ENCODE measurements around the gene PARD3B. TPM values are rescaled to one million over a fixed set of nuclear protein-coding genes. Genes with fewer than 3 reads are reported as not detected.

Gene PARD3B
- total RNA-seq, 1 donor from 2014 or later: 12.3 TPM

DNA sequence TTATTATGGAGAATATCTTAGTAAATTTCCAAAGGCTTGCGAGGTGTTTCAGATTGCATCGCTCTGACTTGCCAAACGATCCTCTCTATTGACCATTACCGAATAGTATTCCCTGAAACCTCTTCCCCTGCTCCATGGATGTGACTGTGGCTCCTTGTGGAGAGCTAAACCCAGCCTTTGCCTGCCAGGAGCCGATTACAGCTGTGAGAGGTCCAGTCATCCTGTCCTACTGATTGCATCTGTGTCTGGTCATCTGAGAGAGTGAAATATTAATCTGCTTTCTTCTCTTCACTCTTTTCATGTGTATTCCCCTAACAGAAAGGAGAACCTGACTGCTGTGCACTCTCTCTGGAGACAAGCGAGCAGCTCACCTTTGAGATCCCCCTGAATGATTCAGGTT is 613.1 kb downstream of the PARD3B start:
- DNase-seq (ENCODE audit: extremely low spot score in 2 of 2): no peak
- no peak for TF ChIP-seq POLR2AphosphoS5 (IDR thresholded peaks at IDR 0.05; ENCODE audit: insufficient read depth in 1 of 2, low read depth in 1 of 2)
- Histone ChIP-seq H3K27me3 (no peaks in the 10 kb centered on the region), H3K36me3 (no peaks in the 10 kb centered on the region), H3K4me3 (no peak overlapping the region), H3K27ac (no peak overlapping the region), H3K4me1 (no peaks in the 10 kb centered on the region), H3K9me3 (no peaks in the 10 kb centered on the region)
- intact Hi-C loops (cut with DNase I): no loop called here

DNA sequence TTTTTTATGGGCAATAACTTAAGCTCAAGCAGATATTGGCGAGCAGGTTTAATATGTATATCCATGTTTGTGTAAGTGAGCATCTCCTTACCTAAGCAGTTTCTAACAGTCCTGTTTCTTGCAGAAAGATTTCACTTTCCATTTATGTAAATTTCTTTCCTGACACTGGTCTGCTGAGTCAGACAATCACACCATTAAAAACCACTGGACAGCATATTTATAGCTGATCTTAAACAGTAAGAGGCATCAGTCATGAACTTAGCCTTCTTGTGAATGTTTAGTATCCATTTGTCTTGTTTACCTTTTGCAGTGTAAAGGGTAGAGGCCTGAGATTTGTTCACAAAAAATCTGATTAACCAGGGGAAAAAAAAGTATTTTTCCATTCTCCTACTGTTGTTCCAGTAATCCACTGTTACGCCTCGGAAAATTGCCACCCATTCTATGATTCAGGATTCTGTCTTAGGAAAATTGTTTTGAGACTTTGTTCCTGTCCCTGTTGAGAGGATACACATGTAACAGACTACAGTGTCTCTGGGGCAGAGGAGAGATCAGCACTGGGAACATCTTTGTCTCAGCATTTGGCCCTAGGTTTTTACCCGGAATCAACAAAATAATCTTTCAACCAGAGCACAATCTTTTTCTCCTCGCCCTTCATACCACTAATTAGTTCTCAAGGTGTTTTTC is 616.0 kb downstream of the PARD3B start:
- Histone ChIP-seq H3K36me3 (no peaks in the 10 kb centered on the region), H3K27ac (no peak overlapping the region), H3K4me1 (no peaks in the 10 kb centered on the region), H3K27me3 (no peaks in the 10 kb centered on the region), H3K9me3 (no peaks in the 10 kb centered on the region), H3K4me3 (no peak overlapping the region)
- no peak for DNase-seq (ENCODE audit: extremely low spot score in 2 of 2)
- intact Hi-C loops (cut with DNase I): no loop called here
- TF ChIP-seq POLR2AphosphoS5 (IDR thresholded peaks at IDR 0.05; ENCODE audit: insufficient read depth in 1 of 2, low read depth in 1 of 2) (no peak), POLR2A (IDR thresholded peaks at IDR 0.05) (no peak)
- TF ChIP-seq, protein P1, sequence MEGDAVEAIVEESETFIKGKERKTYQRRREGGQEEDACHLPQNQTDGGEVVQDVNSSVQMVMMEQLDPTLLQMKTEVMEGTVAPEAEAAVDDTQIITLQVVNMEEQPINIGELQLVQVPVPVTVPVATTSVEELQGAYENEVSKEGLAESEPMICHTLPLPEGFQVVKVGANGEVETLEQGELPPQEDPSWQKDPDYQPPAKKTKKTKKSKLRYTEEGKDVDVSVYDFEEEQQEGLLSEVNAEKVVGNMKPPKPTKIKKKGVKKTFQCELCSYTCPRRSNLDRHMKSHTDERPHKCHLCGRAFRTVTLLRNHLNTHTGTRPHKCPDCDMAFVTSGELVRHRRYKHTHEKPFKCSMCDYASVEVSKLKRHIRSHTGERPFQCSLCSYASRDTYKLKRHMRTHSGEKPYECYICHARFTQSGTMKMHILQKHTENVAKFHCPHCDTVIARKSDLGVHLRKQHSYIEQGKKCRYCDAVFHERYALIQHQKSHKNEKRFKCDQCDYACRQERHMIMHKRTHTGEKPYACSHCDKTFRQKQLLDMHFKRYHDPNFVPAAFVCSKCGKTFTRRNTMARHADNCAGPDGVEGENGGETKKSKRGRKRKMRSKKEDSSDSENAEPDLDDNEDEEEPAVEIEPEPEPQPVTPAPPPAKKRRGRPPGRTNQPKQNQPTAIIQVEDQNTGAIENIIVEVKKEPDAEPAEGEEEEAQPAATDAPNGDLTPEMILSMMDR (IDR thresholded peaks at IDR 0.05): no peak

DNA sequence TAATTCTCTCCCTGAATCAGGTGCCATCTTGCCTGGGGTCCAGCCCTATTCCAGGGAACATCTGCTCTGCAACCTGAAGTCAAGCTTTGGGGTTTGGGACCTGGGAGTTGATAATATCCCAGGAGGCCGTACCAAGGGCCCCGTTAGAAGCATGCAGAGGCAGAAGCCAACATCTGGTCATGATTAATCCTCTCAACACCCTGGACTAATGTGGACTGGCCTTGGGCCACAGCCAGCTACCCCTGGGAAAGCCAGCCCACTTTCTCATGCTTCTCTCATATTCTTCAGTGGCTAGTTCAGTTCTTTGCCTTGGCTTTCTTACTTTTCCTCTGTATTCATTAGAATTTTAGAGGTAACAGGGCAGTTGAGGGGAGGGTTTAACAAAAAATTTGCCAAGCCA is 621.5 kb downstream of the PARD3B start:
- H3K9me3 ChIP-seq: no peaks in the 10 kb centered on the region
- no peak overlapping the region for H3K4me3 ChIP-seq
- no peak overlapping the region for H3K27ac ChIP-seq
- intact Hi-C loops (cut with DNase I): no loop called here
- no peaks in the 10 kb centered on the region for H3K36me3 ChIP-seq
- DNase-seq (ENCODE audit: extremely low spot score in 2 of 2): no peak
- no peaks in the 10 kb centered on the region for H3K27me3 ChIP-seq
- no peaks in the 10 kb centered on the region for H3K4me1 ChIP-seq
- TF ChIP-seq POLR2A (IDR thresholded peaks at IDR 0.05) (no peak), POLR2AphosphoS5 (IDR thresholded peaks at IDR 0.05; ENCODE audit: insufficient read depth in 1 of 2, low read depth in 1 of 2) (no peak)
- TF ChIP-seq, protein P1 (IDR thresholded peaks at IDR 0.05): no peak

DNA sequence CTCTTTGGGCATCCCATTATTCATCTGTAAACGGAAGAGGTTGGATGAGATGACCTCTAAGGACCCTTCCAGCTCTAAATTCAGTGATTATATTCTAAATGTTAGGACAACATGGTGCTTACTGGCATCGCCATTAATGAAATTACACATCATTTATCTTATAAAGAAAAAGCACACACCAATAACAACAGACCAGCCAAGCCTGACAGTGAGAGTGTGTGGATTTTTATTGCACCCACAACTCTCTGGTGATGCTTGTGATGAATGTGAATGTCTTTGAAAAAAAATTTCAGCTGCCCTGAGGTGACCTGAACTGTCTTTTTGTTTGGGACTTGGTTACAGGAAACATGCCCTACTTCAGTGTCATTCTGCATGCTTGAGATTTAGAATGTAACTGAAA is 623.7 kb downstream of the PARD3B start:
- H3K27me3 ChIP-seq: no peaks in the 10 kb centered on the region
- H3K4me1 ChIP-seq: no peaks in the 10 kb centered on the region
- H3K9me3 ChIP-seq: no peaks in the 10 kb centered on the region
- no peak for DNase-seq (ENCODE audit: extremely low spot score in 2 of 2)
- no peak overlapping the region for H3K27ac ChIP-seq
- no peak overlapping the region for H3K4me3 ChIP-seq
- H3K36me3 ChIP-seq: no peaks in the 10 kb centered on the region
- TF ChIP-seq POLR2AphosphoS5 (IDR thresholded peaks at IDR 0.05; ENCODE audit: insufficient read depth in 1 of 2, low read depth in 1 of 2) (no peak), POLR2A (IDR thresholded peaks at IDR 0.05) (no peak)
- TF ChIP-seq, protein P1 (IDR thresholded peaks at IDR 0.05): no peak
- intact Hi-C loops (cut with DNase I): no loop called here

DNA sequence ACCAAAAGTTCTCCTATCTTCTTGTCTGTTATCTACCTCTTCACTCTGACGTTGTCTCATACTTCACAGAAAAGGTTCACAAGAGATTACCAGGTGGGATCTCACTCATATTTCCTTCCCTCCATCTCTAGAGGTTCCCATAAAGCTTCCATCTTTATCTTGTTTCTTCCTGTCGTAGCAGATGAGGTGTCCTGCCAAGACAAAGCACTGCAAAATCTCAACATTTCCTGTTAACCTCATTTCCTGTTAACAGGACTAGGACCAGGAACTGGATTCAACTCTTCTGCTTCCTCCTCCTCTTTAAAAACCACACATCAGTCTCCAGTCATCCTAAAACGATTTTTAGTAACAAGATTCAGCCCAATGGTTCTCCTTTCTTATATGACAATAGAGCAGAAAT is 624.2 kb downstream of the PARD3B start:
- TF ChIP-seq, protein P1 (IDR thresholded peaks at IDR 0.05): no peak
- no peak for TF ChIP-seq POLR2AphosphoS5 (IDR thresholded peaks at IDR 0.05; ENCODE audit: insufficient read depth in 1 of 2, low read depth in 1 of 2)
- TF ChIP-seq POLR2A (IDR thresholded peaks at IDR 0.05): no peak
- no peaks in the 10 kb centered on the region for H3K27me3 ChIP-seq
- no peaks in the 10 kb centered on the region for H3K36me3 ChIP-seq
- no peaks in the 10 kb centered on the region for H3K9me3 ChIP-seq
- H3K27ac ChIP-seq: no peak overlapping the region
- DNase-seq (ENCODE audit: extremely low spot score in 2 of 2): no peak
- H3K4me1 ChIP-seq: no peaks in the 10 kb centered on the region
- intact Hi-C loops (cut with DNase I): no loop called here
- no peak overlapping the region for H3K4me3 ChIP-seq
